ENCODE data around the gene UBC. TPM values are rescaled to one million over a fixed set of nuclear protein-coding genes. Genes with fewer than 3 reads are reported as not detected.

UBC gene
- total and polyA plus RNA-seq, 9 of the 15 experiments (the other 6 are each of a cell fraction or from before 2014, with no cell fraction given): 533 to 1,153 (median 813) TPM

GRCh38 chr12:124914392-124915238 is at the start of gene UBC (continued):
- TF ChIP-seq ARID4B (CRISPR knock-in tag; IDR thresholded peaks at IDR 0.05) (peak; percentile 88), MTA2 (IDR thresholded peaks at IDR 0.05; ENCODE audit: low read depth) (peak; percentile 24; the same call in 1 of the 2 replicates), RREB1 (CRISPR knock-in tag; IDR thresholded peaks at IDR 0.05) (no peak; the same call in 1 of the 2 replicates), CTBP1 (IDR thresholded peaks at IDR 0.05; ENCODE audit: borderline replicate concordance) (peak; percentile 96), FOS (IDR thresholded peaks at IDR 0.05; ENCODE audit: extremely low read depth, insufficient read length) (no peak), TAF15 (IDR thresholded peaks at IDR 0.05; ENCODE audit: low read depth, low read length) (no peak; the same call in 1 of the 2 replicates), ELF4 (CRISPR knock-in tag; IDR thresholded peaks at IDR 0.05) (0 out of 2 replicates have a peak, but pooled peaks have one; percentile 28), SLC30A9 (CRISPR knock-in tag; IDR thresholded peaks at IDR 0.05) (no peak), PHF21A (IDR thresholded peaks at IDR 0.05; ENCODE audit: borderline replicate concordance, low read depth) (peak; percentile 83; the same call in 1 of the 2 replicates), HDAC2 (IDR thresholded peaks at IDR 0.05) (peak; percentile 84; the same call in 1 of the 2 replicates), HNRNPLL (IDR thresholded peaks at IDR 0.05; ENCODE audit: low read depth, low read length, poor library complexity, severe bottlenecking) (peak; percentile 79), NCOR1 (IDR thresholded peaks at IDR 0.05) (no peak), SNRNP70 (optimal IDR thresholded peaks at IDR 0.05; ENCODE audit: low read depth, low read length) (no peak), TCFL5 (CRISPR knock-in tag; conservative IDR thresholded peaks at IDR 0.05) (no peak), NFATC3 (IDR thresholded peaks at IDR 0.05) (no peak), KLF1 (tag; IDR thresholded peaks at IDR 0.05) (peak; percentile 98), SIN3A (IDR thresholded peaks at IDR 0.05; ENCODE audit: borderline replicate concordance in 2 of 2, control insufficient read depth in 1 of 2, low read depth in 2 of 2, low read length in 2 of 2) (peak; percentile 83 to 91; a peak in 3 of 4 replicates), SP1 (CRISPR knock-in tag; IDR thresholded peaks at IDR 0.05) (peak; percentile 95), ELF2 (CRISPR knock-in tag; IDR thresholded peaks at IDR 0.05) (peak; percentile 87)

All from K562 (cell line).